HepG2 (cell line): ENCODE results near the gene EXOSC6. TPM values are rescaled to one million over a fixed set of nuclear protein-coding genes. Genes with fewer than 3 reads are reported as not detected.

Experiments
- ATAC-seq: fragments of 200-7000 bp; cut with Tn5 transposase; 3 replicates; pipeline ENCODE4 v1.9.1; 2020; ENCODE audit warnings: mild to moderate bottlenecking, moderate library complexity
- BruUV-seq: library from RNA; stranded (reverse); fragments of 400-500 nt; replicated peaks from 2 replicates; lab custom pipeline; 2021; lab: Mats Ljungman, UMichigan
- CTCF ChIA-PET: fragments of 300-600 bp; formaldehyde crosslinking; extraction: SDS; loops from one replicate; lab custom pipeline; 2021; ENCODE audit warnings: low total read pairs, inconsistent platforms, low intra/inter-chr PET ratio; lab: Yijun Ruan, JAX
- POLR2A ChIA-PET: fragments of 350-600 bp; sonication (Branson Sonifier 250); formaldehyde crosslinking; loops from one replicate; lab custom pipeline; 2020; ENCODE audit warnings: antibody characterized with exemption, inconsistent platforms; lab: Yijun Ruan, JAX
- DNase-seq: peaks from one replicate; pipeline ENCODE4 v3.0.0-alpha.2; 2015; ENCODE audit warnings: low spot score
- FAIRE-seq: peaks from 3 replicates; lab custom pipeline; 2011; peaks lifted over from hg19 to GRCh38; lab: Jason Lieb, UNC
- H2AFZ ChIP-seq: one replicate; pipeline ENCODE4 v1.6.1; 2011; ENCODE audit warnings: low read length, inconsistent platforms
- H3K27ac ChIP-seq: fragments of 300-600 bp; 3 replicates; pipeline ENCODE4 v1.8.0; 2011; ENCODE audit warnings: mixed run types, mild to moderate bottlenecking, mixed read lengths, low read length, inconsistent platforms; ENCODE audit not compliant: insufficient read depth; ENCODE audit errors: extremely low read length
- H3K27me3 ChIP-seq, 2 experiments: fragments of 200-600 bp in 1 of 2; 2 replicates in 1 of 2; 3 replicates in 1 of 2; pipeline versions ENCODE4 v1.6.0 to v1.8.0; 2011; ENCODE audit warnings: low read length in 2 of 2, mild to moderate bottlenecking in 2 of 2, moderate library complexity in 2 of 2, inconsistent platforms in 1 of 2; ENCODE audit not compliant: insufficient read depth in 2 of 2, control insufficient read depth in 1 of 2
- H3K36me3 ChIP-seq, 2 experiments: fragments of 200-600 bp in 1 of 2; replicated peaks in 1 of 2; 2 replicates in 1 of 2; 3 replicates in 1 of 2; pipeline versions ENCODE4 v1.5.1 to v1.8.0; 2011; ENCODE audit warnings: low read length in 2 of 2, inconsistent platforms in 1 of 2; ENCODE audit not compliant: insufficient read depth in 2 of 2, control insufficient read depth in 1 of 2
- H3K4me1 ChIP-seq: 2 replicates; pipeline ENCODE4 v1.5.1; 2012; ENCODE audit warnings: low read length, inconsistent platforms; ENCODE audit not compliant: insufficient read depth
- H3K4me2 ChIP-seq: 2 replicates; pipeline ENCODE4 v1.6.0; 2011; ENCODE audit warnings: low read depth, low read length, inconsistent platforms
- H3K4me3 ChIP-seq, 3 experiments: fragments of 200-600 bp in 1 of 3; sonication (generic), shearing (Covaris generic) in 1 of 3; replicated peaks in 1 of 3; 2 replicates each; pipeline ENCODE4 v1.5.1; 2011 to 2016; ENCODE audit warnings: low read length in 3 of 3, inconsistent platforms in 2 of 3, low read depth in 2 of 3, mild to moderate bottlenecking in 2 of 3, control low read depth in 1 of 3, mixed read lengths in 1 of 3; ENCODE audit not compliant: insufficient read depth in 1 of 3
- H3K79me2 ChIP-seq: one replicate; pipeline ENCODE4 v1.6.1; 2011; ENCODE audit warnings: low read length, inconsistent platforms; ENCODE audit not compliant: insufficient read depth
- H3K9ac ChIP-seq: 2 replicates; pipeline ENCODE4 v1.6.0; 2011; ENCODE audit warnings: mild to moderate bottlenecking, low read depth, low read length, inconsistent platforms; ENCODE audit not compliant: insufficient read depth
- H3K9me3 ChIP-seq: 2 replicates; pipeline ENCODE4 v1.5.1; 2012; ENCODE audit warnings: mild to moderate bottlenecking, low read length
- H4K20me1 ChIP-seq: 2 replicates; pipeline ENCODE4 v1.6.0; 2011; ENCODE audit warnings: inconsistent platforms, mild to moderate bottlenecking, low read length, moderate library complexity; ENCODE audit not compliant: insufficient read depth
- BCL3 ChIP-seq: sonication (generic); formaldehyde crosslinking; IDR thresholded peaks from 2 replicates; pipeline ENCODE4 v1.5.1; 2020; ENCODE audit warnings: mild to moderate bottlenecking, missing genetic modification reagents, moderate library complexity
- FOSL1 ChIP-seq: sonication (generic); formaldehyde crosslinking; IDR thresholded peaks from 2 replicates; pipeline ENCODE4 v1.9.0; 2021; ENCODE audit warnings: missing genetic modification reagents, borderline replicate concordance
- FOXC1 ChIP-seq: sonication (generic); formaldehyde crosslinking; IDR thresholded peaks from 2 replicates; pipeline ENCODE4 v1.8.0; 2022; ENCODE audit warnings: mild to moderate bottlenecking, missing genetic modification reagents, borderline replicate concordance
- FOXM1 ChIP-seq: sonication (generic); formaldehyde crosslinking; IDR thresholded peaks from 2 replicates; pipeline ENCODE4 v1.5.0; 2020; ENCODE audit warnings: missing genetic modification reagents
- FOXP4 ChIP-seq: sonication (generic); formaldehyde crosslinking; IDR thresholded peaks from 2 replicates; pipeline ENCODE4 v1.4.0; 2020; ENCODE audit warnings: missing genetic modification reagents
- GFI1 ChIP-seq: sonication (generic); formaldehyde crosslinking; IDR thresholded peaks from 2 replicates; pipeline ENCODE4 v1.5.0; 2020; ENCODE audit warnings: missing genetic modification reagents, mild to moderate bottlenecking, borderline replicate concordance
- HDAC1 ChIP-seq: sonication (generic); formaldehyde crosslinking; IDR thresholded peaks from 2 replicates; pipeline ENCODE4 v1.5.1; 2020; ENCODE audit warnings: mild to moderate bottlenecking, missing genetic modification reagents
- HDAC6 ChIP-seq: fragments of 200-600 bp; sonication (generic); IDR thresholded peaks from 2 replicates; pipeline ENCODE4 v1.7.0; 2017; ENCODE audit warnings: mild to moderate bottlenecking, antibody characterized with exemption, low read length, low read depth
- JUNB ChIP-seq: sonication (generic); formaldehyde crosslinking; IDR thresholded peaks from 2 replicates; pipeline ENCODE4 v1.8.0; 2022; ENCODE audit warnings: missing genetic modification reagents, mild to moderate bottlenecking, borderline replicate concordance
- KLF9 ChIP-seq: IDR thresholded peaks from 2 replicates; pipeline ENCODE4 v1.6.1; 2016; ENCODE audit warnings: low read depth
- PATZ1 ChIP-seq: sonication (generic); formaldehyde crosslinking; IDR thresholded peaks from 2 replicates; pipeline ENCODE4 v1.4.0; 2020; ENCODE audit warnings: missing genetic modification reagents
- SMARCC2 ChIP-seq: fragments of 450-650 bp; IDR thresholded peaks from 2 replicates; pipeline ENCODE4 v1.6.1; 2017; ENCODE audit warnings: antibody characterized with exemption, mild to moderate bottlenecking
- TCF7L2 ChIP-seq: IDR thresholded peaks from 2 replicates; pipeline ENCODE4 v1.6.1; 2011; ENCODE audit warnings: mild to moderate bottlenecking, low read depth, low read length, moderate library complexity
- WIZ ChIP-seq: sonication (generic); formaldehyde crosslinking; IDR thresholded peaks from 2 replicates; pipeline ENCODE4 v1.5.1; 2020; ENCODE audit warnings: mild to moderate bottlenecking, missing genetic modification reagents
- ZBTB25 ChIP-seq: IDR thresholded peaks from 2 replicates; pipeline ENCODE4 v1.6.1; 2018; ENCODE audit warnings: missing genetic modification reagents
- ZFAT ChIP-seq: sonication (generic); formaldehyde crosslinking; conservative IDR thresholded peaks from 2 replicates; pipeline ENCODE4 v1.8.1; 2023; ENCODE audit warnings: missing genetic modification reagents, inconsistent platforms
- ZNF780A ChIP-seq: sonication (generic); formaldehyde crosslinking; IDR thresholded peaks from 2 replicates; pipeline ENCODE4 v1.8.0; 2022; ENCODE audit warnings: mild to moderate bottlenecking, missing genetic modification reagents, moderate library complexity
- WGBS: methylation state at CpG from one replicate; pipeline ENCODE4 v1.1.6; 2017; ENCODE audit warnings: low lambda C conversion rate; 5-methylcytosine and 5-hydroxymethylcytosine counted together
- in situ Hi-C: cut with HindIII; loops from 2 replicates; pipeline ENCODE4 v1.10.0; 2017; ENCODE audit warnings: low pct_unique_long_range_greater_than_20kb; ENCODE audit not compliant: extremely low pct_ligation_motif_present
- intact Hi-C: fragments of 100-400 bp; cut with micrococcal nuclease; formaldehyde crosslinking; loops from one replicate; pipeline ENCODE4 v1.10.0; 2022; ENCODE audit not compliant: unreplicated experiment
- polyA plus RNA-seq, 8 experiments: library from polyadenylated mRNA; depleted of rRNA in 3 of 8; stranded (reverse) in 7 of 8; unstranded in 1 of 8; fragments of >200 nt; fragmentation: Illumina TruSeq in 4 of 8; extraction: Trizol in 4 of 8; gene quantifications; 2 replicates each; pipeline versions ENCODE4 v1.2.1 to v1.2.3, GENCODE V29; 2011 to 2016; ENCODE audit warnings: low read depth in 4 of 8, missing spikeins in 1 of 8, mixed read lengths in 1 of 8; ENCODE audit not compliant: insufficient read depth in 1 of 8
- total RNA-seq, 5 experiments: library from RNA; depleted of rRNA; stranded (reverse); fragments of >200 nt; fragmentation: Illumina TruSeq; extraction: Trizol; gene quantifications; 2 replicates each; pipeline ENCODE4 v1.2.3, GENCODE V29; 2016; ENCODE audit warnings: low read depth in 1 of 5

The EXOSC6 gene
- total and polyA plus RNA-seq, 2 of the 13 experiments (the other 11 are each of a cell fraction or from before 2014, with no cell fraction given): 13.1 to 39.9 TPM

- no peak for TF ChIP-seq FOXP4 (CRISPR knock-in tag)
- no peak for TF ChIP-seq HDAC6
- no peak for TF ChIP-seq KLF9 (CRISPR knock-in tag)
- no peak for TF ChIP-seq FOSL1 (CRISPR knock-in tag)
- 0 out of 2 replicates have a peak, but pooled peaks have one; percentile 26 for TF ChIP-seq PATZ1
Observed at GRCh38 chr16:70255574-70255973, 3.8 kb upstream of the EXOSC6 start (continued).

GRCh38 chr16:70254965-70255286 lies 3.2 kb upstream of the EXOSC6 start:
- intact Hi-C loops: loop anchor here (1.0 to 5.0 kb wide), 2 partner anchors 12 to 103 kb away; no protein-coding TSS in a partner anchor
- POLR2A ChIA-PET: interaction anchor here (0.5 to 2.1 kb wide), 2 partner anchors 47 to 98 kb away, joined by 4 to 5 read pairs; no protein-coding TSS in a partner anchor
- no peaks in the 10 kb centered on the region for H3K9me3 ChIP-seq
- H3K4me2 ChIP-seq: no peak overlapping the region
- no peak for FAIRE-seq
- BruUV-seq: no TSS peak
- no peaks in the 10 kb centered on the region for H3K27me3 ChIP-seq
- H3K36me3 ChIP-seq: peaks cover 50 to 76% of the 10 kb centered on the region in 2 experiments
- in situ Hi-C loops: loop anchor here (10.0 kb wide), 1 partner anchor 90 kb away; no protein-coding TSS in a partner anchor
- peak overlapping the region; percentile 38 for H3K27ac ChIP-seq
- H3K4me3 ChIP-seq: no peak overlapping the region
- peaks cover 37% of the 10 kb centered on the region for H3K4me1 ChIP-seq
- 99% methylated on average over 12 of the region's 12 CpGs for WGBS
- CTCF ChIA-PET: no interaction called here
- no peak for ATAC-seq
- no peak for DNase-seq
- no peak overlapping the region for H2AFZ ChIP-seq
- no peak overlapping the region for H3K9ac ChIP-seq
- H4K20me1 ChIP-seq: peaks cover 18% of the 10 kb centered on the region; the same call in 1 of the 2 replicates
- H3K79me2 ChIP-seq: peaks cover 7% of the 10 kb centered on the region
- TF ChIP-seq SMARCC2 (no peak), HDAC1 (CRISPR knock-in tag) (no peak), BCL3 (CRISPR knock-in tag) (no peak), JUNB (no peak), ZFAT (no peak), ZNF780A (CRISPR knock-in tag) (no peak), FOXM1 (CRISPR knock-in tag) (no peak), ZBTB25 (CRISPR knock-in tag) (no peak), TCF7L2 (no peak), WIZ (CRISPR knock-in tag) (no peak), FOXC1 (no peak), GFI1 (CRISPR knock-in tag) (no peak)
